M059J (cell line): ENCODE measurements around the gene TMEM184A. TPM values are rescaled to one million over a fixed set of nuclear protein-coding genes. Genes with fewer than 3 reads are reported as not detected.

Experiments
- DNase-seq: peaks from one replicate; pipeline ENCODE4 v3.0.0-alpha.2; 2012; ENCODE audit warnings: low read depth
- total RNA-seq: library from RNA; depleted of rRNA; stranded (reverse); fragments of >200 nt; shearing (Covaris generic); gene quantifications from 2 replicates; pipeline ENCODE4 v1.2.3, GENCODE V29; 2014

TMEM184A gene
- total RNA-seq, 1 experiment from 2014 or later: 1.8 TPM

GRCh38 chr7:1539181-1539881 lies 16.7 kb downstream of the TMEM184A start:
- no peak for DNase-seq

- no peak for DNase-seq
Observed at GRCh38 chr7:1538544-1539180, 17.3 kb downstream of the TMEM184A start.

GRCh38 chr7:1537535-1538412 lies 18.2 kb downstream of the TMEM184A start:
- peak; percentile 95 for DNase-seq

DNA sequence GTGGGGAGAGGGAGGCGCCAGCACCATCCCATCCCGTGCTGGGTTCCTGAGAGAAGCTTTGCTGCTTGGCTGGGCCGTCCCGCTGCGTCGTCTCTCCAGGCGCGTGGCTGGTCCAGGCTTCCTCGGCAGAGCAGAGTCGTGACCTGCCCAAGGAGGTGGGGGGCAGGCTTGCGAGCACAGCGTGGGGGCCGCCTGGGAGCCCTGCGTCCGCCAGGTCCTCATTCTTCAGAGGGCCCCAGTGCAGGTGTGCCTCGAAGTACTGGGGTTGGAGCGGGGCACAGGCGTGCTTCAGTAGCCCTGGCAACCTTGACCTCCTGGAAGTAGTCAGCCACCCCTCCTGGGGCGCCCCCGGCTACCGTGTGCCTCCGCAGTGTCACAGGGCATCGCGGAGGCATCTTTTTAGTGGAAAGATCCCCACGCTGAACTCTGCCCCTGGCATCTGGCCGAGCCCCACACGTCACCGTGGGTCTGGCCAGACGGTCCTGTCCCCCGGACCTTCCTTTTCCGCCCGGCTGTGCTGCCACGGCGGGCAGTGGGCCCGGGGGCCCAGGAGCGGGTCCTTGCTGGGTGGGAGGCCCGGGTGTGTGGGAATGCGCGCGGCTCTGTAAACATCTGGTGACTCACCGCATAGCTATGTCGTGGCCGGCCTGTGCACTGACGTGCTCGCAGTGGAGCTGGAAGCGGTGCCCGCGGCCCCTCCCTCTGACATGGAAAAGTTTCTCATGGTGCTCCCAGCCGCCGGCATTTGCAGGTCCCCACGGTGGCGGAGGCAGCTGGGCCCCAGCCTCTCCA lies 19.1 kb downstream of the TMEM184A start:
- peak; percentile 99 for DNase-seq

GRCh38 chr7:1536455-1536742 lies 19.6 kb downstream of the TMEM184A start:
- DNase-seq: no peak

DNA sequence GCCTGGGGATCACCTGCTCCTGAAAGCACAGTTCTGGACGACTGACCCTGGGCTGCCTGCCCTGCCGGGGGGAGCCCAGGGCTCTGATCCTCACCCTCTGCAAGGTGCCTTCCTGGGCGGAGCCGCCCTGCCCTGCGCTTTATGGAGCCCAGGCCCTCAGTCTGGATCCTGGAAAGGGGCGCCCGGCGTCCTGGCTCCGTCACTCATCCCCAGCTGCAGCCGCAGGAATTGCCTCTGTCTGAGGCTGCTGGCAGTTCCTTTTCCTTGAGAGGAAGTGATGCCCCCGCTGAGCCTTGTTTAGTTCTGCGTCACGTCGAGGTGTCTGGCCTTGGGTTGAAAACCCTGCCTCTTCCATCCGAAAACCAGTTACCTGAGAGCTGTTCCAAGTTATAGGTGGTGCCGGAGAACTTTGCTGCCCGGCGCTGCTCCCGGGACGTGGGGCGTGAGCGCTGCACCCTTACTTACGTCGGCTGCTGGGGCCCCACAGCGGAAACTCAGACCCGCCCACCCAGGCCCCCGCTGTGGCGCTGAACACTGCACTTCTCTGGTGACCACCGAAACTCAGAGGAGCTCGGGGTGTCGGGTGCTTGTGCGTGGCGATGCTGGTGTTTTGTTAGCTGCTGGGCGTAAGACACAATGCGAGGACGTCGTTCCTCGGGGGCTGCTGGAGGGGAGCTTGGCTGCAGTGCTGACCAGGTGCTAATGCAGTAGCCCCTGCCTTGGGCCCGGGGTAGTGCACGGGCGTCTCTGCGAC lies 20.1 kb downstream of the TMEM184A start:
- DNase-seq: no peak

DNA sequence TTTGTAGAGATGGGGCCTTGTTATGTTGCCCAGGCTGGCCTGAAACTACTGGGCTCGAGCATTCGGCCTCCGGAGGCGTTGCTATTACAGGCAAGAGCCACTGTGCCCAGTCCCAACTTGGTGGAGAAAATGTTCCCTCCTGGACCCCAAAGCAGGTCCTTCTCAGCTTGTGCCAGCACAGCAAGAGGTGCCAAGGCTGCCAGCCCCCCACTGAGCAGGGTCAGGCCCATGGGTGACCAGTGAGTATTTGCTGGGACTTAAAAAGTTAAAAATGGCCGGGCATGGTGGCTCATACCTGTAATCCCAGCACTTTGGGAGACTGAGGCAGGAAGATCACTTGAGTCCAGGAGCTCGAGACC lies 20.9 kb downstream of the TMEM184A start:
- DNase-seq: no peak

DNA sequence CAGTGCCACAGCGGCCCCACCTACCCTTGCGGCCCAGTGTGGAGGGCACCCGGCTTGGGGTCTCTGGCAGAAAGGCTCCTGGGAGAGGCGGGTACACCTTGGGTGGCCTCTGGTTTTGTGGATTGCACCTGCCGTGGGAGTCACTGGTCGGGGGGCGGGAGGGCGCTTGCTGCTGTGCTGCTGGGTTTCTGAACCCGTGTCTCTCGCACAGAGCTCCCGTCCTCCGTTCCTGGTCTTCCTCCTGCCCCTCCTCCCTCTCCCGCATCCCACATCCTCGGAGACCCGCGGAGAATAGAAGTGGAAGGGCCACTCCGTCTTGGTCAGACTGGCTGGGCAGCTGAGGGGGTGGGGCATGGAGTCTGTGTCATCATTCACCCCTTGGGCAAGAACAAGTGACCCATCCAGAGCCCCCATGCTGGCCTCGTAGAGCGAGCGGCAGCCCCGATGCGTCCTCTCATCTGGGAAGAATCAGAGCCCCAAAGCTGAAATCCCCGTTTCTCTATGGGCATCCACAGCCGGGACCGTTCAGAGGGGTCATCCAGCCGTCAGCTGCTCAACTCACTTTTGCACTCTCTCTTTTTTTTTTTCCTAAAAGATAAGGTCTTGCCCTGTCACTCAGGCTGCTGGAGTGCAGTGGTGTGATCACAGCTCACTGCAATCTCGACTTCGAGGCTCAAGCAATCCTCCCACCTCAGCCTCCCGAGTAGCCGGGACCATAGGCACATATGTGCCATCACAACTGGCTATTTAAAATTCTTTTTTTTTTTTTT lies 21.5 kb downstream of the TMEM184A start:
- DNase-seq: no peak

DNA sequence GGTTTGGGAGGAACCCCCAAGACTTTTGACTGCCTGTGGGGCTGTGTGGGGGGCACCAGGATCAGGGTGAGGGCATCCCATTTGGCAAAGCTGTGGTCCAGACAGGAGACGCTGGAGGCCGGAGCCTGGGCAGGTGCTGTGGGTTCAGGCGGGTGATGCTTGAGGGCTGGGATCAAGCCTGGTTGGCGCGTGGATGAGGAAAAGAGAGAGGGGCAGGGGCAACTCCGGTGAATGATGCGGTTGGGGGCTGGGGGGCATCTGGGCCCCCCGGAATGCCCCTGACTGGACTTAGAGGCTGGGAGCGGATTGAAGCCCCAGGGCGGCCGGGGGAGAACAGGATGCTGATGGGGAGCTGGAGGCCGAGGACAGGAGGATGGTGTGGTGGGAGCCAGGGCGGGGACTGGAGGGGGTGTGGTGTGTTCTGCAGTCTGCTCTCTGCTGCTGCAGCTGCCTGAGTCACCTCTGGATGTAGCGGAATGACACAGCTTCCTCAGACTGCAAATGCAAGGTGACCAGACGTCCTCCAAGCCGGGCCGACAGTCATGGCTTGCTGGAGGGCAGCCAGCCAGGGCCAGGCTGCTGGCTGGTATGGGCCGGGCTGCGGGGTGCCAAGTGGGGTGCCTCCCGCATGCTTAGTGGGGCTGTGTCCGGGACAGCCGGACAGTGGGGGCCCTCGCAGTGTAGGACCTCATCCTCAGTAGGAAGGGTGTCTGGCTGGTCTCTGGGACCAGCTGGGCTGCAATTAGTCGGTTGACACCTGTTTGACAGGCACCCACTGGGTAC lies 22.3 kb downstream of the TMEM184A start:
- peak; percentile 96 for DNase-seq

- DNase-seq: no peak
Observed at GRCh38 chr7:1533255-1533546, 22.8 kb downstream of the TMEM184A start.

- DNase-seq: peak; percentile 98
Observed at GRCh38 chr7:1532456-1533254, 23.4 kb downstream of the TMEM184A start.

GRCh38 chr7:1531979-1532455 lies 24.0 kb downstream of the TMEM184A start:
- DNase-seq: peak; percentile 61

DNA sequence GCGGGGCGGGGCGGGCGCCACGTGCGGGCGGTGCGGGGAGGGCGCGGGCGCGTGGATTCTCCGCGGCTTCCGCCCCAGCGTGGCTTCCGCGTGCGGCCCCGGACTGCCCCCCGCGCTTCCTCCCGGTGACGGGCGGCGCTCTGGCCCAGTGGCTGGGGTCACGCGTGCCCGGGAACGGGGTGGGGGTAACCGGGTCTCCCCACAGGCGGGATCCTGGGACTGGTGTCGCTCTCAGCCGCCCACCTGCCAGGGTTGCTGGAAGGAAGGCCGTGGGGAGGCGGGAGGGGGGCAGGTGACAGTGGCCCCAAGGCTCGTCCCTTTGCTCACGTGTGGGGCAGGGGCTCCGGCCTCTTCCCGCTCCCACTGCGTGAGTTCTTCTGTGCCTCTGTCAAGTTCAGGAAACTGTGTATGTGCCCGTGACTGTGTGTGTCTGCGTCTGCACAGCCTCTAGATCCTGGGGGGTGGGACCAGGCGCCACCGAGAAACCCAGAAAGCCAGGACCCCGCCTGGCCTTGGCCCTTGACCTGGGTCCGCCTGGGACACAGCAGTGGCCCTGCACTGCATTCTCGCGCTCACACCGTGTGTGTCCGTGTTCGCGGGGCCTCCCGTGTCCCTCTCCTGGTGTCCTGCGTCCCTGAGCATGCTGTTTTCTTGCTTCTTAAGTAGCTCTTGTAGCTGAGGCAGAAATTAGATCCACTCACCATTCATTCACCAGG lies 24.6 kb downstream of the TMEM184A start:
- peak; percentile 61 for DNase-seq

DNA sequence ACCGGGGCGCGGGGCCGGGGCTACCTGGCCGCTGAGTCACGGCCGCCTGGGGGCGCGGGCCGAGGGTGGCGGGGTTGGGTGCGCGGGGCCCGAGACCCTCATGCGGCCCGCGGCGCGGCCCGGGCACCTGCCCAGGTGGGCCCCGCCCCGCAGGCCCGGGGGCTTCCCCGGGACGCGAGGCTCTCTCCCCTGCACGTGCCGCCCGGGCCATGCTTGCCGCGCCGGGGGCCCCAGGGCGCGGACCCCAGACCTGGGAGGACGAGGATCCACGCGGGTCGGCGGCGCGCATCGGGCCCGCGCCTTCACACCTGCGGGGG lies 25.1 kb downstream of the TMEM184A start:
- DNase-seq: no peak

DNA sequence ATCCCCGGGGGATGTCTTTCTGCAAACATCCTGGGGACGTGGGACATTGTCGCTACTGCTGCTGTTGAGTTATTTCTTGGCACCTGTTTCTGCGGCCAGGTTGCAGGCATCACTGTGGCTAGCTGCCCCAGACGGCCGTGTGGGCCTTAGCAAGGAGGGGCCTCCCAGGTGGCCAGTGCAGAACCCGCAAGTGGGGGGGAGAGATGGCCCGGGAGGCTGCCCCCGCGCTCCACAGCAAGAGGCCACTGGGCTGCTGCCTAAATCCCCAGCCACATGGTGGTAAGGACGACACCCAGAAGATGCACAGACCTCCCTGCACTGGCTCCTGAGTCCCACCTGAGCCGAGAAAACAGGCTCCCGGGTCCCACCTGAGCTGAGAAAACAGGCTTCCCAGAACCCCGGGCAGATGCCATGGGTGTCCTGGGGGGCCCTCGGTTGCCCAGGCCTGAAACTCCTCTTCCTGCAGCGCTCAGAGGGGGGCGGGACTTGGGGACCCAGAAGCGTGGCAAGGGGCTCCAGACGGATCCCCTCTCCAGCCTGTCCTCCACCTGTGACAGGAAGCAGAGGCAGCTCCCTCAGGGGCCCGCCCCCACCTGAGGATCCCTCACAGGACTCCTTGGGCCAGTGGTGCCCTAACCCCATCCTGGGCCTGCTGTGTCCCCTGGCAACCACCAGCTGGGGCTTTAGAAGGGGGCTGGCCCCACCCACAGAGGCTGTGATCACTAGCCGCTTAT lies 26.5 kb downstream of the TMEM184A start:
- DNase-seq: no peak

DNA sequence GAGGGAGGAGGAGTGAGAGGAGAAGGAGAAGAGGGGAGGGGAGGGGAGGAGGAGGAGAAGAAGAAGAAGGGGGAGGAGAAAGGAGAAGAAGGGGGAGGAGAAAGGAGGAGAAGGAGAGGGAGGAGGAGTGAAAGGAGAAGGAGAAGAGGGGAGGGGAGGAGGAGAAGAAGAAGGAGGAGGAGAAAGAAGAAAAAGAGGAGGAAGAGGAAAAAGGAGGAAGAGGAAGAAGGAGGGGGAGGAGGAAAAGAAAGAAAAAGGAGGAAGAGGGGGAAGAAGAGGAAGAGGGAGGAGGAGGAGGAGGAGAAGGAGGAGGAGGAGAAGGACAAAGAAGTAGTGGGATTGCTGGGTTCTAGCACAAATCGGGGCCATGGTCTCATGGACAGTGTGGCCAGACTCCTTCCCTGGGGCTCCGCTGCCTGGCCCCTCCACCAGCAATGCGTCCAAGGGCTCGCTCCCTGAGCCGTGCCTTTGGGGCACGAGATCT lies 29.7 kb downstream of the TMEM184A start:
- no peak for DNase-seq

DNA sequence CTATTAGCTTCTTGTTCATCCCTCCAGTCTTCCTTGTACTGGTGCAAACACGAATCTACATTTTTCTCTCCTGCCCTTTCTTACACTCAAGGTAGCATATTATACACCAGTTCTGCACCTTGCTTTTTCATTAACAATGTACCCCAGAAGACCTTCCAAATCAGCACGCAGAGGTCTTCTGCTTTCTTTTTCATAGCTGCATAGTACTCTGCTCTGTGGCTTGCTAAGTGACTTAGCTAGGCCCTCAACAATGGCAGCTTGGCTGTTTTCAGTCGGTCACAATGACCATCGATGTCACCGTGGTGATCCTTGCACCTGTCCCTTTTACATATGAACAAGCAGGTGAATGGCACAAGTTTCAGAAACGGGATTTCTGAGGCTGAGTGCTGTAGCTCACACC lies 30.6 kb downstream of the TMEM184A start:
- DNase-seq: no peak

GRCh38 chr7:1523844-1524243 lies 32.2 kb downstream of the TMEM184A start:
- DNase-seq: no peak
